ENCODE data around the gene PDE7B. TPM values are rescaled to one million over a fixed set of nuclear protein-coding genes. Genes with fewer than 3 reads are reported as not detected.

PDE7B gene
- total RNA-seq, 1 experiment from 2014 or later, result not detected

DNA sequence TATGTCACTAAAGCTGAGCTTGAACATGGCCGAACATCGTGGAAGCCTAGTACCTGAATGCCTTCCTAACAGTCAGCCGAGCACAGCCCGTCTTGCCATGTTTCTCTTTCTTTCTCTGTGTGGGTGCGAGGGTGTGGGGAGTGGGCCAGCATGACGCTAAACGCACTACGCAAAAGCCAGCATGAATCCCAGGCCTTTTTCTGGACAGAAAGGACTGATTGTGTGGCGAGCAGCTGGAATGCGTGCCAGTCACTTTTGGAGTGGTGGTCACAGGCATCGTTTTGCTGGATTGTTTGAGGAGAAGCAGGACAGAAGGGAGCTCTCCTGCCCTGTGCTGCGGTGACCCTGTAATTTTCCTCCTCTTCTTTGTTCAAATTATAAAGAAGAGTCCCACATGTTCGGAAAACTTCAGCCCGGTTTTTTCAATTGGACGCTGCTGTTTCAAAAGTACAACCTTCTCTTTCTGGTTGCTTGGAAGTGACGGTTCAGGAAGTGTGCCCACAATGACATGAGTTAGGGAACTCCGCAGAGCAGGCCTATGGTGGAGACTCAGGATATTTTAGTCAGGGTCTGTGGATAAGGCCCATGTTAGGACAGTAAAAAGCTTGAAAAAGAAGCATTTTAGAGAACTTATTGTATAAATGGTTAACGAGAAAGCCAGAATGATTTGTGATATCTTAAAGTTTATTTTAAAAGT, 54.3 kb downstream of the PDE7B start:
- no TSS peak for BruUV-seq (replicated peaks)
- no peak for DNase-seq (ENCODE audit: low spot score)
- POLR2A ChIA-PET (ENCODE audit: low non-redundant PET), result no interaction called here

GRCh38 chr6:135906542-135906941, 55.0 kb downstream of the PDE7B start:
- no peaks in the 10 kb centered on the region for H3K4me1 ChIP-seq (ENCODE audit: insufficient read depth, low read length, poor library complexity, severe bottlenecking)
- no TSS peak for BruUV-seq (replicated peaks)
- CTCF ChIA-PET, result no interaction called here
- H3K27me3 ChIP-seq (replicated peaks; ENCODE audit: insufficient read depth, low read depth, low read length, poor library complexity), result peaks cover 17% of the 10 kb centered on the region
- intact Hi-C loops (cut with micrococcal nuclease; ENCODE audit: unreplicated experiment), result loop anchor here (5.0 kb wide), 1 partner anchor 229 kb away; no protein-coding TSS in a partner anchor
- no peak overlapping the region for H3K4me3 ChIP-seq (ENCODE audit: low read depth, low read length, poor library complexity, severe bottlenecking)
- no peaks in the 10 kb centered on the region for H3K36me3 ChIP-seq (ENCODE audit: insufficient read depth, low read length, poor library complexity, severe bottlenecking)
- no peak for TF ChIP-seq EZH2 (IDR thresholded peaks at IDR 0.05; ENCODE audit: borderline replicate concordance, low read depth, low read length, poor library complexity, severe bottlenecking)
- TF ChIP-seq, protein P1, sequence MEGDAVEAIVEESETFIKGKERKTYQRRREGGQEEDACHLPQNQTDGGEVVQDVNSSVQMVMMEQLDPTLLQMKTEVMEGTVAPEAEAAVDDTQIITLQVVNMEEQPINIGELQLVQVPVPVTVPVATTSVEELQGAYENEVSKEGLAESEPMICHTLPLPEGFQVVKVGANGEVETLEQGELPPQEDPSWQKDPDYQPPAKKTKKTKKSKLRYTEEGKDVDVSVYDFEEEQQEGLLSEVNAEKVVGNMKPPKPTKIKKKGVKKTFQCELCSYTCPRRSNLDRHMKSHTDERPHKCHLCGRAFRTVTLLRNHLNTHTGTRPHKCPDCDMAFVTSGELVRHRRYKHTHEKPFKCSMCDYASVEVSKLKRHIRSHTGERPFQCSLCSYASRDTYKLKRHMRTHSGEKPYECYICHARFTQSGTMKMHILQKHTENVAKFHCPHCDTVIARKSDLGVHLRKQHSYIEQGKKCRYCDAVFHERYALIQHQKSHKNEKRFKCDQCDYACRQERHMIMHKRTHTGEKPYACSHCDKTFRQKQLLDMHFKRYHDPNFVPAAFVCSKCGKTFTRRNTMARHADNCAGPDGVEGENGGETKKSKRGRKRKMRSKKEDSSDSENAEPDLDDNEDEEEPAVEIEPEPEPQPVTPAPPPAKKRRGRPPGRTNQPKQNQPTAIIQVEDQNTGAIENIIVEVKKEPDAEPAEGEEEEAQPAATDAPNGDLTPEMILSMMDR (conservative IDR thresholded peaks at IDR 0.05; ENCODE audit: low read depth, low read length), result no peak
- POLR2A ChIA-PET (ENCODE audit: low non-redundant PET), result no interaction called here
- DNase-seq (ENCODE audit: low spot score), result no peak
- H3K9me3 ChIP-seq (ENCODE audit: low read depth, low read length, poor library complexity, severe bottlenecking), result no peaks in the 10 kb centered on the region
- no peak overlapping the region for H3K27ac ChIP-seq (ENCODE audit: low read depth, low read length, poor library complexity, severe bottlenecking)

More for the DNA sequence above, 54.3 kb downstream of the PDE7B start:
- intact Hi-C loops (cut with micrococcal nuclease; ENCODE audit: unreplicated experiment), result loop anchor here (5.0 kb wide), 1 partner anchor 228 kb away; no protein-coding TSS in a partner anchor
- Histone ChIP-seq H3K36me3 (ENCODE audit: insufficient read depth, low read length, poor library complexity, severe bottlenecking) (no peaks in the 10 kb centered on the region), H3K9me3 (ENCODE audit: low read depth, low read length, poor library complexity, severe bottlenecking) (no peaks in the 10 kb centered on the region), H3K4me3 (ENCODE audit: low read depth, low read length, poor library complexity, severe bottlenecking) (no peak overlapping the region), H3K27ac (ENCODE audit: low read depth, low read length, poor library complexity, severe bottlenecking) (no peak overlapping the region), H3K4me1 (ENCODE audit: insufficient read depth, low read length, poor library complexity, severe bottlenecking) (no peaks in the 10 kb centered on the region), H3K27me3 (replicated peaks; ENCODE audit: insufficient read depth, low read depth, low read length, poor library complexity) (peaks cover 21% of the 10 kb centered on the region)
- TF ChIP-seq, protein P1 (conservative IDR thresholded peaks at IDR 0.05; ENCODE audit: low read depth, low read length), result no peak
- CTCF ChIA-PET, result no interaction called here

DNA sequence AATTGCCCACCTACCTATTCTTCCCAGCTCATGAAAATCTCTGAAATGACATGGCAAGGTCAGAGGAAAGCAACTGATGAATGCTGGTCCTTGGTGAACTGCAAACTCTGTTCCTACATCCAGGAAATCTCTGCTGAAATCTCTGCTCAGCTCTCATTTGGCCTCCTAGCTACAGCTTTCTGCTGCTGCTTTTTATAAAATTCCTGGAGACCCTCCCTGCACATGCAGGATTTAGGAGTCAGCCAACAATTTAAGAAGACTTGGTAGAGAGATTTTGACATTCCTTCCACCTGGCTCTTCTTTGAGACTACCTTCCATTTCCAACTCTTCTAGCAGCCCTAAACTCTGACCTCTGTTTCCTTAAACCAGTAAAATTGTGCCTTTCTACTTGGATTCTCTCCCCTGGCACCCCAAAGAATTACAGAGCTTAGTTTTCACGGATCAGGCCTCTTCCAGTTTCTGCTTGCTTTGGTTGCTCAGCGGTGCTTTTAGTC, 55.5 kb downstream of the PDE7B start:
- Histone ChIP-seq H3K27ac (ENCODE audit: low read depth, low read length, poor library complexity, severe bottlenecking) (no peak overlapping the region), H3K9me3 (ENCODE audit: low read depth, low read length, poor library complexity, severe bottlenecking) (no peaks in the 10 kb centered on the region), H3K4me3 (ENCODE audit: low read depth, low read length, poor library complexity, severe bottlenecking) (no peak overlapping the region), H3K4me1 (ENCODE audit: insufficient read depth, low read length, poor library complexity, severe bottlenecking) (no peaks in the 10 kb centered on the region), H3K27me3 (replicated peaks; ENCODE audit: insufficient read depth, low read depth, low read length, poor library complexity) (peaks cover 12% of the 10 kb centered on the region), H3K36me3 (ENCODE audit: insufficient read depth, low read length, poor library complexity, severe bottlenecking) (no peaks in the 10 kb centered on the region)
- TF ChIP-seq EZH2 (IDR thresholded peaks at IDR 0.05; ENCODE audit: borderline replicate concordance, low read depth, low read length, poor library complexity, severe bottlenecking), result no peak
- ChIA-PET POLR2A (ENCODE audit: low non-redundant PET) (no interaction called here), CTCF (no interaction called here)
- intact Hi-C loops (cut with micrococcal nuclease; ENCODE audit: unreplicated experiment), result loop anchor here (5.0 kb wide), 1 partner anchor 230 kb away; no protein-coding TSS in a partner anchor
- BruUV-seq (replicated peaks), result no TSS peak
- DNase-seq (ENCODE audit: low spot score), result no peak

Data from A673 (cell line).